ENCODE results near the gene STX10.

DNA sequence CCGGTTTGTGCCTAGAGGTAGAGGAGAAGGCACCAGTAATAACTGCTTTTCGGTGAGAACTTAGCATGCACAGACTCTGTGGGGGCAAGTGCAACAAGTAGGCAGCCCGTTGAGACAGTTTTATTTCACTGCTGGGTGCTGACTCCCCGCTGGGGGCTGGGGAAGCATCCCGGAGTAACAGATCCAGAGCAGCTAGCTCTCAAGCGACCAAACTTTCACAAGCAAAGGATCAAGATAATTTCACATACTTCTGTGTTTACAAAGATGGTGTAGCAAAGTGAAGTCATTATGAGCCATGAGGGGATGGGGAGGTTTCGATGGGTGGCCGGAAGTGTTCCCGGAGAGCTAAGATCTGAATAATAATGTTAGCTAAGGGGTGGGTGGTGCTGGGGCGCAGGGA is 29.4 kb downstream of the STX10 start:
- TF ChIP-seq POLR2A (IDR thresholded peaks at IDR 0.05) = no peak
- TF ChIP-seq, protein P1, sequence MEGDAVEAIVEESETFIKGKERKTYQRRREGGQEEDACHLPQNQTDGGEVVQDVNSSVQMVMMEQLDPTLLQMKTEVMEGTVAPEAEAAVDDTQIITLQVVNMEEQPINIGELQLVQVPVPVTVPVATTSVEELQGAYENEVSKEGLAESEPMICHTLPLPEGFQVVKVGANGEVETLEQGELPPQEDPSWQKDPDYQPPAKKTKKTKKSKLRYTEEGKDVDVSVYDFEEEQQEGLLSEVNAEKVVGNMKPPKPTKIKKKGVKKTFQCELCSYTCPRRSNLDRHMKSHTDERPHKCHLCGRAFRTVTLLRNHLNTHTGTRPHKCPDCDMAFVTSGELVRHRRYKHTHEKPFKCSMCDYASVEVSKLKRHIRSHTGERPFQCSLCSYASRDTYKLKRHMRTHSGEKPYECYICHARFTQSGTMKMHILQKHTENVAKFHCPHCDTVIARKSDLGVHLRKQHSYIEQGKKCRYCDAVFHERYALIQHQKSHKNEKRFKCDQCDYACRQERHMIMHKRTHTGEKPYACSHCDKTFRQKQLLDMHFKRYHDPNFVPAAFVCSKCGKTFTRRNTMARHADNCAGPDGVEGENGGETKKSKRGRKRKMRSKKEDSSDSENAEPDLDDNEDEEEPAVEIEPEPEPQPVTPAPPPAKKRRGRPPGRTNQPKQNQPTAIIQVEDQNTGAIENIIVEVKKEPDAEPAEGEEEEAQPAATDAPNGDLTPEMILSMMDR (IDR thresholded peaks at IDR 0.05) = no peak
